HEK293T (cell line): ENCODE measurements around the gene CADM2.

Experiments
- ARNT ChIP-seq: fragments of 450-650 bp; IDR thresholded peaks from 2 replicates; pipeline ENCODE4 v1.6.1; 2017; ENCODE audit warnings: mild to moderate bottlenecking
- BHLHE40 ChIP-seq: fragments of 450-650 bp; IDR thresholded peaks from 2 replicates; pipeline ENCODE4 v1.6.1; 2016; ENCODE audit warnings: mild to moderate bottlenecking, moderate library complexity, borderline replicate concordance
- ELF4 ChIP-seq: fragments of 450-650 bp; IDR thresholded peaks from 2 replicates; pipeline ENCODE4 v1.6.1; 2017; ENCODE audit warnings: antibody characterized with exemption
- FOXA1 ChIP-seq: fragments of 450-650 bp; IDR thresholded peaks from 2 replicates; pipeline ENCODE4 v1.6.1; 2016; ENCODE audit warnings: mild to moderate bottlenecking
- FOXK2 ChIP-seq: fragments of 450-650 bp; IDR thresholded peaks from 2 replicates; pipeline ENCODE4 v1.6.1; 2016; ENCODE audit warnings: mild to moderate bottlenecking
- FOXM1 ChIP-seq: fragments of 450-650 bp; IDR thresholded peaks from 2 replicates; pipeline ENCODE4 v1.6.1; 2017; ENCODE audit warnings: mild to moderate bottlenecking, borderline replicate concordance
- L3MBTL2 ChIP-seq: fragments of 450-650 bp; conservative IDR thresholded peaks from 2 replicates; pipeline ENCODE4 v1.6.1; 2016; ENCODE audit warnings: mild to moderate bottlenecking
- SP1 ChIP-seq: fragments of 450-650 bp; IDR thresholded peaks from 2 replicates; pipeline ENCODE4 v1.6.1; 2017
- TARDBP ChIP-seq: fragments of 450-650 bp; IDR thresholded peaks from 2 replicates; pipeline ENCODE4 v1.6.1; 2016
- ZNF384 ChIP-seq: fragments of 450-650 bp; IDR thresholded peaks from 2 replicates; pipeline ENCODE4 v1.6.1; 2016

GRCh38 chr3:84962415-84962814 lies 3.6 kb downstream of the CADM2 start:
- TF ChIP-seq TARDBP (no peak), ELF4 (no peak), SP1 (no peak), FOXA1 (no peak), ARNT (no peak), FOXM1 (no peak), BHLHE40 (no peak), FOXK2 (no peak), ZNF384 (no peak), L3MBTL2 (no peak)
